CD4-positive, alpha-beta T cell treated with Interleukin-15 for 1 hour (primary cell): ENCODE results near the gene CFAP74.

Experiments used
- DNase-seq: peaks from one replicate; pipeline ENCODE4 v3.0.0-alpha.2; 2020

Gene CFAP74, protein sequence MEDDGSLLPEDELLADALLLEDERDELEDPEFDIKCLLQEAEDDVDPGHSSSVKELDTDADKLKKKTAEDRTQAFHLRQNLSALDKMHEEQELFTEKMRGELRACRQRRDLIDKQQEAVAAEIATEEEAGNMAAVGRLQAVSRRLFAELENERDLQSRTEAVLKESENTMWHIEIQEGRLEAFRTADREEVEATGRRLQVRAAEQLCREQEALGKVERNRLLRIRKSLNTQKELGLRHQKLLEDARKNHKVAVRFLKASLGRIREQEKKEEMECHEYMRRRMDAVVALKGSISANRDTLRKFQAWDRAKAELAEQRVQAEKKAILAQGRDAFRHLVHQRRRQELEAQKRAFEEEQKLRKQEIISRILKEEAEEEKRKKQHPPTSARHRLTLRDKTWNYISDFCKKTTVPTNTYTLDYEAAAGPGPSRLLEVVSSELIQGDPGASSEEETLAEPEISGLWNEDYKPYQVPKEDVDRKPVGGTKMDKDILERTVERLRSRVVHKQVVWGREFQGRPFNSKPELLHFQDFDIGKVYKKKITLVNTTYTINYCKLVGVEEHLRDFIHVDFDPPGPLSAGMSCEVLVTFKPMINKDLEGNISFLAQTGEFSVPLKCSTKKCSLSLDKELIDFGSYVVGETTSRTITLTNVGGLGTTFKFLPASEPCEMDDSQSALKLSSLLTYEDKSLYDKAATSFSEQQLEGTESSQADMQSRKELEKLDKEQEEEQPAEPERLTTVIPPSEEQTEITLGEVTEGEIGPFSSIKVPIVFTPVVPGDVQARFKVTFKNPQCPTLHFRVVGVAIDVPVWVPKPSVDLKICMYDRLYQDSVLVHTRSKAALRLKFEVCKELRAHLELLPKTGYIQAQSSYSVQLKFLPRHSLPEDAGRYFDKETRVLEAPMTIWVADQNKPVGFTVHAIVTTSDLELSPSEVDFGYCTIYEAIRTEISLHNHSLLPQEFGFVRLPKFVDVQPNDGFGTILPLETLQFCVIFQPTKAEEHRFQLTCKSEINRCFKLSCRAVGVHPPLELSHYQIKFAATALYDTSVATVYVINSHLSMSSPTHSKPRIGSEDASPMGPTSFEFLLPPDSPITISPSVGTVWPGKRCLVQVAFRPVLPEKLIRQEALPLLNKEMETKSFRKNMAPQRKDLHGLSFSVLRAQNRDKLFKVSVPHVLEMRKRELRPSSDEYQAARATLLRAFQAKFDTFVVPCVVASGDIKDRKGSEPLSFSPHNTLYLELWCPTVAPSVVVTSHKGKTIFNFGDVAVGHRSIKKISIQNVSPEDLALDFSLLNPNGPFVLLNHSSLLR (N-terminal part only)

DNA sequence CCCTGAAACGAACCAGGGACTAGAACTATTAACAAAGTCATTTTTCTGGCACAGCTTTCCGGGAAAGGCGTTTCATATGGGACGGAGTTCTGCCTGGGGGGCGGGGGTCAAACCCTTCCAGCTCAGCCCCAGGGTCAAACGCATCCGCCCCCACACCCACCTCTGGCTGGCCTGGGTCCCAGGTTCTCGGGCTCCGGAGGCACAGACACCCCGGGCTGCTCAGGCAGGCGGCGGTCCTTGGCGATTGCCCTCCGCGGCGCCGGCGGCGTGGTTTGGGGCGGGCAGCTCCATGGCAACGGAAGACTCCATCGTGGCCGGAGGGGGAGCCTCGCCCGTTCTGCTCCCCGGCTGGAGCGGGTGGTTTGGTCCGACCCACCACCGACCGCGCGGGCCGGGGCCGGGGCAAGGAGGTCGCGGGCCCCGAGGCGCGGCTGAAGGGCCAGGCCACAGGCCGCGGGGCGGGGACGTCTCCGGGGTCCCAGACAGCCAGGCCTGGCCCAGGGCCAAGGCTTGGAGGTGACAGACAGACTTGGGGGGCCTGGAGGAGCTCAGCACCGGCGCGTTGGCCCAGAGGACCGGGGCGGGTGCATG is at the start of gene CFAP74:
Gene CFAP74, minus strand, starts transcription at position 246 of the 591 bp plus-strand sequence. CDS start 12,830 bp downstream, outside the sequence.
- no peak for DNase-seq

DNA sequence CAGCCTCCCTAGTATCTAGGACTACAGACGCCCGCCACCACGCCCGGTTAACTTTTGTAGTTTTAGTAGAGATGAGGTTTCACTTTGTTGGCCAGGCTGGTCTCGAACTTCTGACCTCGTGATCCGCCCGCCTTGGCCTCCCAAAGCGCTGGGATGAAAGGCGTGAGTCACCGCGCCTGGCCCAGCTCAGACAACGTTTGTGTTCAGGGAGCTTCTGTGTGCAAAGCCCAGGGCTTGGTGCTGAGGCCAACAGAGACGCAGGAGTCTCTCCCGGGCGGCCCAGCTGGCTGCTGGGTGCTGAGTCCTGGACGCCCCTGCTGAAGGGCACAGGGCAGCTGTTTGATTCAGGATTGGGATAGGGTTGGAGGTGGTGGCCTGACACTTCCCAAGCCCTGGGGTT is 49.6 kb upstream of the CFAP74 start:
- DNase-seq: no peak

DNA sequence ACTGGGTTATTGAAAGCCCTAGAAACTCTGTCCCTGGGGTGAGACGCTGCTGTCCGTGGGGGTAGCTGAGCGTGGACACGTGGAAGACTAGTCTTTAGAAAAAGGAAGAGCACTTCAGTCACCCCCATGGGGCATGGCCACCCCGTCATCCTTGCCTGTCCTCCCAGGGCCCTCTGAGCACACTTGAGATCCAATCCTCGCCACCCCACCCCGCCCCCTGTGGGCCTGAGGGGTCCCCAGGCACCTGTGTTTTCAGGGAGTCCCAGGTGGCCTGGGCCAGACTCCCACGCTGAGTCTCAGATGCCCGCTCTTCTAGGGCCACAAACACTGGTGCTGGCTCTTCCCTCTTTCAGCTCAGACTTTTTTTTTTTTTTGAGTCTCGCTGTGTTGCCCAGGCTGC is 49.2 kb upstream of the CFAP74 start:
- no peak for DNase-seq

DNA sequence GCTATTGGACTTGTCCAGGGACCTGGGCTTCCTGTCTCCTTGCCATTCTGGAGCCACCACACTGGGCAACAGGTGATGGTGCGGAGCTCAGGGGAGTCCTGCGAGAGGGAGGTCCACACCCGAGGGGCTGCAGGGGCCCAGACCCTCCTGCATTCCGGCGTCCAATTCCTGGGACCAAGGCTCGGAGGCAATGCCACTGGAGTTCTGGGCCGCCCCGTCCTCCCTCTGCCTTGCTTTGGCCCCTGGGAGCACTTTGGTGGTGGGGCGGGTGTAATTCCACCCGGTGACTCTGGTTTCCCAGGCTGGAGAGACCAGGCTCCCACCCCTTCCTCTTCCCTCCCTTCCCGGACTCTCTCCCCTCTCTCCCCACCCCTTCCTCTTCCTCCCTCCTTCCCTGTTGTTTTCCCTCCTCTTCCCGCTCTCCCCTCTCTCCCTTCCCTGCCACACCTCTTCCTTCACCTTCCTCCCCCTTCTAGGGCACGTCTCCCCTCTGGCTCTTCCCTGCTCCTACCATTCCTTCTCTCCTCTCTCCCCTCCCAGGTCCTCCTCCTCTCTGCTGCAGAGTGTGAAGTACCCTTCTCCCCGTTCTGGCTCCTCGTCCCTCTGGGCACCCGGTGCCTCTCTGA is 48.6 kb upstream of the CFAP74 start:
- no peak for DNase-seq

DNA sequence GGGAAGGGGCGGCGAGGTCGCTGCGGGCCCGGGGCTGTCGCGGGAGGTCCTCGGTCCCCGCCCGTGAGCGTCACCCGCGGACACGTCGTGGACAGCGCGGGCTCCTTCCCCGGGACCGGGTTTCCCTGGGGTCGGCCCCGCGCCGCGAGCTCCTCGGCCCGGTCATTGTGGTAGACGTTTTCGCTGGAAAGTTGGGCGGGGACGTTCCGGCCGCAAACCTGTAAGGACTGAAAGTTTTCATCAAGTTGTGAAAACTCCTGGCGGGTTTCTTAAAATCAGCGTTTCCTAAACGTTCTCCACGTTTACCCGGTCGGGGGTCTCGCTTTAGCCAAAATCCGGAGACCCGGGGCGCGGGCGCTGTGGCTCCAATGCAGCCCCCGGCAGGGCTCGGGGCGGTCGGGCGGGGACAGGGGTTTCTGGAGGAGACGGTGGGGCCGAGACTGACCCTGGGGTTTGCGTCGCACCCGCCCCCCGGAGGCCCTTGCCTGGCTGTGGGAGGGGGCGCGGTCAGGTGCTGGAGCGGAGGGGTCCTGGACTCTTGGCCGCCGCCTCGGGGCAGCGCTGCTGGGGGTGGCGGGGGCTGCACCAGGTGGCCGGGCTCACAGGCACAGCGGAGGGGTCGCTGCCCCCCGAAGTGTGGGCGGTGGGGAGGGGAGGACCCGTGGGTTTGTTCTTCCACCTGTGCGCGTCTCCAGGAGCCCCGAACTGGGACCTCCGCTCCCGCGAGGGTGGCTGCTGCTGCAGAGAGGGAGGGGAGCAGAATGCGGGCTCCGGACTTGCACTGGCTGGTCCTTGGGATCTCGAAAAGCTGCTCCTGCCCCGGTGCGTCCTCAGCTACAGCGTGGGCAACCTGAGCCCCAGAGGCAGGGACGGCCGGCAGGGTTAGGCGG is 47.5 kb upstream of the CFAP74 start:
- DNase-seq: no peak

DNA sequence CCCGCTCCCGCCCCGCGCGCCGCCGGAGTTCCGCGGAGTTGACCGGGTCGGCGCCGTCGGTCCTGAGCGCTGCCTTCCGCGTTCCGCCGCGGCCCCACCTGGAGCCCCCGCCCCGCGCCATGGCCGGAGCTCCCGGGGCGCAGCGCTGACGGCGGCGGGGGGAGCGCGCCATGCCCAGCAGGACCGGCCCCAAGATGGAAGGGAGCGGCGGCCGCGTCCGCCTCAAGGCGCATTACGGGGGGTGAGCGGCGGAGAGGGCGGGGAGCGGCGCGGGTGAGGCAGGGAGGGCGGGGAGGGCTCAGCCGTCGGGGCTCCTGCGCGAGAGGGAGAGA is 46.8 kb upstream of the CFAP74 start:
- no peak for DNase-seq

DNA sequence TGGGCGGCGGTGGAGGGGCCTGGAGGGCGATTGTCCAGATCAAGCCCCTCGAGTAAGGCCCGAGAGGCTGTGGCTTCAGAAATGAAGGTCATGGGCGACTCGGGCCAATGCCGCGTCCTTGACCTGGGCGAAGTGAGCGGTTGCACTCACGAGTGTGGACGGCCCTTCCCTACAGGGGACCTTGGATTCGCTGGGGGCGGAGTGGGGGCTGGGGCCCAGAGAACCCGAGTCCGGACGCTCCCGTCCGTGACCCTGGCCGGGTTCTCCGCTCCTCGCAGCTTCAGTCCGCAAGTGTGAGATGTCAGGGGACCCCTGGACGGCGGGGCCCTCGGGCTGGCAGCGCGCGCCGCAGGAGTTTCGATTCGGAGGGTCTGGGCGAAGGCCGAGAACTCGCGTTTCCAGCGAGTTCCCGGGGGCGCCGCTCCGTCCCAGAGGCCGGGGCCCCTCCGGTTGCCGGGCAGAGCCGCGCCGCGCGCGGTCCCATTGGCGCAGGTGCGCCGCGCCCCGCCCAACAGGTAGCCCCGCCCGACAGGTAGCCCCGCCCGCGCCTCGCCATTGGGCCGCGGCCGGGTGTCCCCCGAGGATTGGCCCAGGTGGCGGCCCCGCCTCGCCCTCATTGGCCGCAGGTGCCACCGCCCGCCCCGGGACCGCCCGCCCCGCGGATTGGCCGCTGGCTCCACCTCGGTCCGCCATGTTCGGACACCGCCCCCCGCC is 46.3 kb upstream of the CFAP74 start, which contains the start of gene PRKCZ:
Gene PRKCZ, plus strand, starts transcription at position 694 of the 714 bp plus-strand sequence. CDS start 220 bp downstream, outside the sequence.
- peak; percentile 93 for DNase-seq

DNA sequence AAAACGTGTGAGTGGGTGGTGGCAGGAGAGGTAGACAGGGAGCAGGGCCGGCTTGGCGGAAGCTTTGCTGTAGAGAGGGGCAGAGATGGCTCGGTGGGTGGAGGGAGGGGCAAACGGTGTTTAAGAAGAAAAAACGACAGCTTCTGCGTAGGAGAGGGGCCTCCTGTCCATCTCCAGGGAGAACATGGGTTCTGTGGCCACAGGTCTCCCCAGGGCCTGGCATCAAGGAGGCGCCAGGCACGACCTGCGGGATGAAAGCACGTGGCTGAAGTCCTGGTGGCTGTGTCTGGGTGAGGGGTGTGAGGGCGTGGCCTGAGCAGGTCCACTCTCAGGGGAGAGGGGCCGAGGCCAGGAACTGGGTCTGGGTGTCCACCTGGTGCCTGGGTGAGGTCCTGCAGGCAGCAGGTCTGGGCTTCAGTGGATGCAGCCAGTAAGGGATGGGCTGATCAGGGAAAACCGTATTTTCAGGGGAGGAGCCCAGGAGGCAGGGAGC is 45.7 kb upstream of the CFAP74 start:
- DNase-seq: no peak

DNA sequence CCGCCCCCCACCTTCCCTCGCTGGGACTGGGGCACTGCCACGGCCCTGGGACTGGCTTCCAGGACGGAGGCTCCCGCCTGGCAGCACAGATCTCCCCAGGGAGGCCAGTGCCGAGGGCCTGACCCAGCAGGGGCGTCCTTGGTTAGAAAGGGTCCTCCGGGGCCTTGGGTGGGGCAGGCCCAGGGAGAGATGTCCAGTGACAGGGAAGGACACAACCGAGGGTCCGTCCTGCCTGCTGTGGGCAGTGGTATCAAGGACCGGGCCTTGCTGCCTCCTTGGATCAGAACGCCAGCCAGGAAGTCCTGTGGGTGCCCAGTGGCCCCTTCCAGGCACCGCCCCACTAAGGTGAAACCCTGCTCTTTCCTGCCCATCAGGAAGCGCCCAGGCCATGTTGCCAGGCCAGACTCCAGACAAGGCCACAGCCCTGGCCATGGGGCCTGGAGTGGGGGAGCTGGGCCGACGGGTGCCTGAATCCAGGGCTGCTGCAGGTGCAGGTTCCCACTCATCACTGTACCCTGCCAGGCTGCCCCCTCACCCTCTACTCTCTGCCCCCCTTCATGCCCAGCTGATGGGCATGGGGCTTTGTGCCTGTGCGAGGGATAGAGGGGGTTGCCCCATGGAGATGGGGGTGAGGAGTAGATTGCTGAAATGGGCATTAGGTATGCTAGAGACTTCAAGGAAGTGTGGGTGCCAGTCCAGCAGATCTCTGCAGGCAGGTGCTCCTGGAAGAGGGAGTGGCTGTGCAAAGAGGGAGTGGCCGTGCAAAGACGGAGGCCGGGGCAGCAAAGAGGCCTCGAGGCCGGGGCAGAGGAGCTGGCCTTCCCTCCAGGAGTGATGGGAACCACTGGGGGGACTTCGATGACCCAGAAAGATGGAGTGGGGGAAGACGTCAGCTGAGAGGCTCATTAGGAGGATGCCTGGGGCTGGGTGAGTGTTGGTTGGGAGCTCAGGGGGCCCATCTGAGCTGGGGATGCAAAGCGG is 44.5 kb upstream of the CFAP74 start:
- DNase-seq: no peak

DNA sequence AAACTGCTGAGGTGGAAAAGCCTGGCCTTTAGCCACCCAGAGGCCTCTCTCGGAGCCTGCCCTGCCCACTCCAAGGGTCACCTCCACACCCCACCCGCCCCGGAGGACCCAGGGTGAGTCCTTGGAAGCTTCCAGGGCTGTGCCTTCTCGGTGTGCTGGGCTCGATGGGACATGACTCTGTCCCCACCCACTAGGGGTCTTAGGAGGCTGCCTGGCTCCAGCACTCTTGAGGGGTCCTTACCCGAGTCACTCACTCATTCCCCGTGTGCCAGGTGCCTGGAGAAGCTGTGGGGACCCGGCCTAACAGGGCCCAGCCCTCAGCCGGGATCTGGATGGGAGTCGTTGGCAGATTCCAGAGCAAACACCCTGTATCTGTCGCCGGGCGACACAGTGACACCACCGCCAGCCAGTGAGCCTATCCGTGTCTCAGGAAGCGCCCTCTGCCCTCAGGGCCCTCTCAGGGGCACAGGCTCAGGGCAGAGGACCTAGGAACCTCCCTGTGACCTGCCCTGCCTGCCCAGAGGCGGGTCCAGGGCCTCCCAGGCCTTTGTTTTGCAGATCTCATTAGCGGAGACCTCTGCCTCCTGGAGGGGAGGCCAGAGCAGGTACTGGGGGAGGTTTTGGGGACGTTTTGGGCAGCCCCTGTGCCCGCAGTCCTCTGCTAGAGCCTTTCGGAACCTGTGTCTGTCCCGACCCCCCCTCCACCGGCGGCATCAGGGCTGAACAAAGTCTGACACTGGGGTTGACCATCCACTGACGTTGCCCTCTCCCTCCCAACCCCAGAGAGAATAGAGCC is 43.6 kb upstream of the CFAP74 start:
- no peak for DNase-seq

DNA sequence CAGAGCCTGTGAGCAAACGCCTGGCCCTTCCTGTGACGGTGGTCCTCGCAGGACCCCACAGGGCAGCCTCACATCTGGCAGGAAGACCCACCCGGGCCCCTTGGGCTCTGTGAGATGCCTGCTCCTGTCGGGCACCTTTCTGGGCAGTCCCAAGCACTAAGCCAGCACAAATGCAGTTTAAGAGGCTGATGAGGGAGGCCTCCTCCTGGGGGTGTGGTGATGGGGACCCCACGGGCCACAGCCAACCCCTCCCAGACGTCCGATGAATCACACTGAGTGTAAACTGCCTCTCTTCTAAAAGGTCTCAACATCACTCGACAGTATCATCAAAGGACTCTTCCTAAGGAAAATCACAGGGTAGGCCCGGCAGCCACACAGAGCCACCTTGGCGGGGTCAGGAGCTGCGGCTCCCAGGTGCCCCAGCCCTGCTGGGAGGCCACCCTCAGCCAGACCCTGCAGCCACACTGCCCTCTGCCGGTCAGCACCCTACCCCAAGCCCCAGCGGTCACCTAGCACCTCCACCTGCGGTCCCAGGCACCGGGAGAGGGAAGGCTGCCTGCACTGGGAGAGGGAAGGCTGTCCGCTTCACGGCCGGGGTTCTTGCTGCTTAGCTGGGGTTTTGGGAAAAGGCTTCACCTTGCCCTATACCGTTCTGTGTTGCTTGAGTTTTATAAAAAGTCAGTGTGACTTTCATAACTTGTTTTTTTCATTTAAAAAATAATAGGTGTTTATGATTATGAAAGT is 42.8 kb upstream of the CFAP74 start:
- peak; percentile 35 for DNase-seq

DNA sequence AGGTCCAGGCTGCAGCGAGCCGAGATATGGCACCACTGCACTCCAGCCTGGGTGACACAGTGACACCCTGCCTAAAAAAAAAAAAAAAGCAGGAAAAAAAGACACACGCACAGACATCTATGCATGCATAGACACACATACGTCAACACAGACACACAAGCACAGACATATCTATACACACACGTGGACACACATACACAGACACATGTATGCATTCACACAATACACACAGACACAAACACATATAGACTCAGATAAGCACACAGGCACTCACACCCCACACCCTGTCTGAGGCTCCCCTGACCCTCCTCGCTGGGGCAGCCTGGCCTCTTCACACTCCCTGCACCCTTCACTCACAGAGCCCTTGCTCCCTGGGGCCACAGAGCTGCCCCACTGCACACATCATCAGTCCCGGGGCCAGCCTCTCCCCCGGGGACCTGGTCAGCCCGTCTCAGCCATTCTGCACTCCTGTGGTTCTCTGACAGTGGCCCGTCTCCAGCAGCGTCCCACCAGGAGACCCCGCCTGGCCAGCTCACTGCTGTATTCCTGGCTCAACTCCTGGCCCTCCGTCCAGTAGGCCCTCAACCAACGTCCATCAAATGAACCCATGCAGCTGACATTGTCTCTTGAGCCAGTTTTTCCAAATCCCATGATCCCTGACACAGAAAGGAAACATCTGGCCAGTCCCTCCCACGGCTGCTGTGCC is 42.0 kb upstream of the CFAP74 start:
- no peak for DNase-seq

DNA sequence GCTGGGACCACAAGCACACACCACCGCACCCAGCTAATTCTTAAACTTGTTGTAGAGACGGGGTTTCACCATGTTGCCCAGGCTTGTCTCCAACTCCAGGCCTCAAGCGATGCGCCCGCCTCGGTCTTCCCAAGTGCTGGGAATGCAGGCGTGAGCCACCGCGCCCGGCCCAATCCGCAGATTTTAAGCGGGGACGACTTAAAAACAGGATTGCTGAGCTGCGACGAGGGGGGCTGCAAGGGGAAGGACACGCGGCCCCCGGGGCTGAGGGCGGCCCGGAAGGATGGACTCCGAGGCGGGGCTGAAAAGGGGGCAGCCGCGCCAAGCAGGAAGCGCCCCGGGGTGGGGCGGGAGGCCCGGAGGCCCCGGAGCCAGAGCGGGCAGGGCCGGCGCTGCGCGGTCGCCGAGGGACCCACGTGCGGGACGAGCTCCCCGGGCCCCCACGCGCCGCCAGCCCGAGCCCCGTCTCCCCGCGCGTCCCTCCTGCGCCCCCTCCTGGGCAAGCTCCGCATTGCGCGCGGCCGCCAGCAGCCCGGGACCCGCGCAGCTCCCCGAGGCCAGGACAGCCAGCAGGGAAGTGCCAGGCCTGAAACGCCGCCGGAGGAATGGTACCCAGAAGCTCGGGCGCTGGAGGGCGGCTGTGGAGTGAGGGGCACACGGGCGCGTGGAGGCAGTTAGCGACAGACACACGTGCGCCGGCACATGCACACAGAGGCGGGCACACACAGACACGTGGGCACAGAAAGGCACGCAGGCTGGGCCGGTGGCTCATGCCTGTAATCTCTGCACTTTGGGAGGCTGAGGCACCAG is 41.1 kb upstream of the CFAP74 start:
- DNase-seq: peak; percentile 75

DNA sequence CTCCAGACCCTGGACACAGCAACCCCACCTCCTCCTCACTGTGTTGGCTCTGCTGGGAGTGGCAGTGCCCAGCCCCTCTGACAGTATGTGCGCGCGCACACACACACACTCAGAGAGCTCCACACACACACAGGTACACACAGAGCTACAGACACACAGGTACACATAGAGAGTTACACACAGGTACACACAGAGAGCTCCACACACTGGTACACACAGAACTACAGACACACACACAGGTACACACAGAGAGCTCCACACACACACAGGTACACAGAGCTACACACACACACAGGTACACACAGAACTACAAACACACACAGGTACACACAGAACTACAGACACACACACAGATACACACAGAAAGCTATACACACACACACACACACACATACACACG is 40.3 kb upstream of the CFAP74 start:
- no peak for DNase-seq
